ENCODE measurements around the gene ME1.
"Not testable (repeated sequence)": the region's sequence is repeated elsewhere in the genome, so short reads cannot be mapped to it uniquely, and the experiment has no call there.

The ME1 gene

GRCh38 chr6:83430611-83431544 is at the start of gene ME1:
TSS of gene ME1 (minus strand) at chr6:83431051. CDS start at chr6:83430954, 97 bp downstream.
- no peak for DNase-seq

- DNase-seq, result no peak
Measured at GRCh38 chr6:83480470-83480869, 49.6 kb upstream of the ME1 start.

- no peak for DNase-seq
Measured at GRCh38 chr6:83479389-83479788, 48.5 kb upstream of the ME1 start.

- no peak for DNase-seq
Measured at GRCh38 chr6:83476971-83477370, 46.1 kb upstream of the ME1 start.

GRCh38 chr6:83474309-83474708 is 43.5 kb upstream of the ME1 start:
- DNase-seq, result peak; percentile 11

GRCh38 chr6:83472767-83473166 is 41.9 kb upstream of the ME1 start:
- DNase-seq, result no peak

- DNase-seq, result no peak
Measured at GRCh38 chr6:83470587-83470986, 39.7 kb upstream of the ME1 start.

- DNase-seq, result no peak
Measured at GRCh38 chr6:83470001-83470400, 39.1 kb upstream of the ME1 start.

GRCh38 chr6:83467620-83468036 is 36.8 kb upstream of the ME1 start:
- no peak for DNase-seq

GRCh38 chr6:83466328-83466727 is 35.5 kb upstream of the ME1 start:
- no peak for DNase-seq

- no peak for DNase-seq
Measured at GRCh38 chr6:83464381-83465140, 33.7 kb upstream of the ME1 start.

GRCh38 chr6:83463886-83464285 is 33.0 kb upstream of the ME1 start:
- no peak for DNase-seq

GRCh38 chr6:83462524-83462923 is 31.7 kb upstream of the ME1 start:
- DNase-seq, result no peak

- no peak for DNase-seq
Measured at GRCh38 chr6:83461438-83461837, 30.6 kb upstream of the ME1 start.

- no peak for DNase-seq
Measured at GRCh38 chr6:83459663-83460062, 28.8 kb upstream of the ME1 start.

GRCh38 chr6:83450015-83450414 is 19.2 kb upstream of the ME1 start:
- DNase-seq, result not testable (repeated sequence)

- DNase-seq, result not testable (repeated sequence)
Measured at GRCh38 chr6:83444086-83444699, 13.3 kb upstream of the ME1 start.

GRCh38 chr6:83443516-83443915 is 12.7 kb upstream of the ME1 start:
- DNase-seq, result no peak

GRCh38 chr6:83442752-83443151 is 11.9 kb upstream of the ME1 start:
- DNase-seq, result no peak

- no peak for DNase-seq
Measured at GRCh38 chr6:83439201-83439600, 8.3 kb upstream of the ME1 start.

- no peak for DNase-seq
Measured at GRCh38 chr6:83436674-83437073, 5.8 kb upstream of the ME1 start.

GRCh38 chr6:83433177-83433576 is 2.3 kb upstream of the ME1 start:
- DNase-seq, result no peak

- no peak for DNase-seq
Measured at GRCh38 chr6:83432636-83433035, 1.8 kb upstream of the ME1 start.
